ENCODE results near the gene C20orf204.
A peak's percentile ranks its signal among the peaks of the same experiment; 100 is the strongest.

C20orf204 gene

DNA sequence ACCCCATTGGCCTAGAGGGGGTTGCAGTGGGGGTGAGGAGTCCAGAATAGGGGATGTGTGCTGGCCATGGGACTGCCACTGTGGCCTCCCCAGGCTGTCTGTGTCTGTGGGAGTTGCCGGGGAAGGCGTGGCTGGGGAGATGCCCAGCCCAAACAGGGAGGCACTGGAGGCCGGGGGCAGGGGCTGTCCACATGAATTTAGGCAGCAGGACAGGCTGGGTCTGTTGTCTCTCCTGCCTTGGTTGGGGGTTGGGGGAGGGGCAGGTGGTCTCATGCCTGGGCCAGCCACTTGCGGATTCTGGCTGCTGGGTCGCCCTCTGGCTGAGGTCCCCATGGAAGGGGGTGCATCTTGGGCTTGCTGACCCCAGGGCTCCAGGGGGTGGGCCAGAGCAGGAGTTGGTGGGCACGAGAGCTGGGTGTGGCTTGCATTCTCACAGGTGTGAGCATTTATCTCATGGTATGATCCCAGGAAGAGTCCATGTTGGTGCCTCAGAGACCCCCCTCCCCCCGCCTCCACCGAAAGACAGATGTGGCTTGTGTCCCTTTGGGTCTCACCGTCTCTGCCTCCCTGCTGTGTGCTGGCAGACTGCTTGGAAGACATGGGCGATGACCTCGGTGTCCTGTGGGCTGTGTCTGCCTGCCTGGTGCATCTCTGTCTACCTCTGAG is 9.5 kb downstream of the C20orf204 start:
- TF ChIP-seq, protein P1, sequence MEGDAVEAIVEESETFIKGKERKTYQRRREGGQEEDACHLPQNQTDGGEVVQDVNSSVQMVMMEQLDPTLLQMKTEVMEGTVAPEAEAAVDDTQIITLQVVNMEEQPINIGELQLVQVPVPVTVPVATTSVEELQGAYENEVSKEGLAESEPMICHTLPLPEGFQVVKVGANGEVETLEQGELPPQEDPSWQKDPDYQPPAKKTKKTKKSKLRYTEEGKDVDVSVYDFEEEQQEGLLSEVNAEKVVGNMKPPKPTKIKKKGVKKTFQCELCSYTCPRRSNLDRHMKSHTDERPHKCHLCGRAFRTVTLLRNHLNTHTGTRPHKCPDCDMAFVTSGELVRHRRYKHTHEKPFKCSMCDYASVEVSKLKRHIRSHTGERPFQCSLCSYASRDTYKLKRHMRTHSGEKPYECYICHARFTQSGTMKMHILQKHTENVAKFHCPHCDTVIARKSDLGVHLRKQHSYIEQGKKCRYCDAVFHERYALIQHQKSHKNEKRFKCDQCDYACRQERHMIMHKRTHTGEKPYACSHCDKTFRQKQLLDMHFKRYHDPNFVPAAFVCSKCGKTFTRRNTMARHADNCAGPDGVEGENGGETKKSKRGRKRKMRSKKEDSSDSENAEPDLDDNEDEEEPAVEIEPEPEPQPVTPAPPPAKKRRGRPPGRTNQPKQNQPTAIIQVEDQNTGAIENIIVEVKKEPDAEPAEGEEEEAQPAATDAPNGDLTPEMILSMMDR (conservative IDR thresholded peaks at IDR 0.05; ENCODE audit: low read depth), result no peak
- no peak for DNase-seq (ENCODE audit: low spot score)
- CTCF ChIA-PET, result interaction anchor here (0.6 to 2.7 kb wide), 9 partner anchors 9 to 181 kb away, joined by 3 to 10 read pairs (median 4); partner anchors contain the start of gene TPD52L2
- POLR2A ChIA-PET (ENCODE audit: low non-redundant PET), result interaction anchor here (0.6 kb wide), 1 partner anchor 16 kb away, joined by 3 read pairs; no protein-coding TSS in a partner anchor
- peak overlapping the region; percentile 78 for H3K27ac ChIP-seq

GRCh38 chr20:64047046-64047389 is 11.0 kb downstream of the C20orf204 start:
- POLR2A ChIA-PET (ENCODE audit: low non-redundant PET), result no interaction called here

DNA sequence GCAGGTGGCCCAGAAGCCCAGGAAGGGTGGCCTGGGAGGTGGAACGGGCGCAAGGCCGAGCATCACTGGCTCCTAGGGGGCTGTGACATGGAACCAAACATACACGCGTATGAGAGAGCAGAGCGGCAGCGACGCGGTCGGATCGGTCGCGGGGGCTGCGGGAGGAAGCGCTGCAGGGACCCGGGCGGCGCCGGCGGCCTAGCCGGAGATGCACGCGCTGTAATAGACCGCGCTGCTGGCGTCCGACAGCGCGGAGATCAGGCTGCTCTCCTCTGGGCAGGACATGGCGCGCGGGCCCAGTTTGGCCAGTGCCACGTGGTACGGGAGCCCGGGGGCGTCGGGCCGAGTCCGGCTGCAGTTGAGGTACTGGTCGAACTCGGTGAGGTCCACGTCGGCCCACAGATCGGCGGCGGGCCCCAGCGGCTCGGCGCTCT is 12.0 kb downstream of the C20orf204 start:
- POLR2A ChIA-PET (ENCODE audit: low non-redundant PET), result no interaction called here
- TF ChIP-seq, protein P1 (conservative IDR thresholded peaks at IDR 0.05; ENCODE audit: low read depth), result no peak

More at GRCh38 chr20:64047046-64047389, 11.0 kb downstream of the C20orf204 start:
- no peak for DNase-seq (ENCODE audit: low spot score)
- TF ChIP-seq, protein P1 (conservative IDR thresholded peaks at IDR 0.05; ENCODE audit: low read depth), result no peak
- no peak overlapping the region for H3K27ac ChIP-seq
- CTCF ChIA-PET, result interaction anchor here (0.7 to 1.7 kb wide), 4 partner anchors 8 to 36 kb away, joined by 3 to 9 read pairs (median 8); no protein-coding TSS in a partner anchor

GRCh38 chr20:64048402-64049044 is 12.5 kb downstream of the C20orf204 start:
- TF ChIP-seq, protein P1 (conservative IDR thresholded peaks at IDR 0.05; ENCODE audit: low read depth), result no peak
- POLR2A ChIA-PET (ENCODE audit: low non-redundant PET), result no interaction called here

More for the DNA sequence above, 12.0 kb downstream of the C20orf204 start:
- H3K27ac ChIP-seq, result no peak overlapping the region
- CTCF ChIA-PET, result interaction anchor here (0.7 to 1.7 kb wide), 6 partner anchors 9 to 97 kb away, joined by 3 to 9 read pairs (median 6); partner anchors contain the start of gene TCEA2
- DNase-seq (ENCODE audit: low spot score), result no peak

GRCh38 chr20:64049060-64049877 is 13.3 kb downstream of the C20orf204 start, which contains the start of gene SOX18:
TSS of gene SOX18 (minus strand) at chr20:64049639. CDS start at chr20:64049516, 123 bp downstream.
- CTCF ChIA-PET, result interaction anchor here (0.9 to 1.6 kb wide), 5 partner anchors 8 to 13 kb away, joined by 3 to 8 read pairs (median 4); partner anchors contain the start of gene TCEA2
- no peak for DNase-seq (ENCODE audit: low spot score)

More at GRCh38 chr20:64048402-64049044, 12.5 kb downstream of the C20orf204 start:
- no peak overlapping the region for H3K27ac ChIP-seq
- CTCF ChIA-PET, result interaction anchor here (0.7 to 1.6 kb wide), 6 partner anchors 9 to 97 kb away, joined by 3 to 8 read pairs (median 4); partner anchors contain the start of gene TCEA2
- DNase-seq (ENCODE audit: low spot score), result no peak

More at GRCh38 chr20:64049060-64049877, 13.3 kb downstream of the C20orf204 start, which contains the start of gene SOX18:
- H3K27ac ChIP-seq, result no peak within 1 kb of the TSS
- TF ChIP-seq, protein P1 (conservative IDR thresholded peaks at IDR 0.05; ENCODE audit: low read depth), result no peak
- POLR2A ChIA-PET (ENCODE audit: low non-redundant PET), result no interaction called here

All from RWPE1 (cell line).